NCI-H774 (cell line): ENCODE data around the gene POU2F2.

Source experiments
- DNase-seq: peaks from one replicate; lab custom pipeline; 2025; lab: John Stamatoyannopoulos, UW

POU2F2 gene

GRCh38 chr19:42080764-42081375 lies 51.4 kb downstream of the POU2F2 start:
- DNase-seq, result no peak

- no peak for DNase-seq
These were observed 52.1 kb downstream of the POU2F2 start for GRCh38 chr19:42079886-42080763.

GRCh38 chr19:42079276-42079669 lies 53.0 kb downstream of the POU2F2 start:
- DNase-seq, result no peak

- no peak for DNase-seq
These were observed 53.5 kb downstream of the POU2F2 start for GRCh38 chr19:42078538-42079275.

- DNase-seq, result no peak
These were observed 54.2 kb downstream of the POU2F2 start for GRCh38 chr19:42078058-42078457.

- DNase-seq, result no peak
These were observed 55.8 kb downstream of the POU2F2 start for GRCh38 chr19:42076380-42076944.

GRCh38 chr19:42075616-42076379 lies 56.4 kb downstream of the POU2F2 start, which contains the start of gene ZNF574:
TSS of gene ZNF574 (plus strand) at chr19:42076166. CDS start at chr19:42078607, 2,441 bp downstream.
- peak; percentile 99 for DNase-seq

- DNase-seq, result no peak
These were observed 57.0 kb downstream of the POU2F2 start for GRCh38 chr19:42075364-42075615.

- no peak for DNase-seq
These were observed 57.5 kb downstream of the POU2F2 start for GRCh38 chr19:42074513-42075363.

- no peak for DNase-seq
These were observed 61.0 kb downstream of the POU2F2 start for GRCh38 chr19:42071247-42071646.

- DNase-seq, result no peak
These were observed 62.5 kb downstream of the POU2F2 start, which contains the start of gene GRIK5 for GRCh38 chr19:42069619-42070351. TSS of gene GRIK5 (minus strand) at chr19:42070206. CDS start at chr19:42065770, 4,436 bp downstream.

GRCh38 chr19:42068756-42069571 lies 63.3 kb downstream of the POU2F2 start:
- DNase-seq, result no peak

- no peak for DNase-seq
These were observed 63.9 kb downstream of the POU2F2 start for GRCh38 chr19:42068361-42068755.

- no peak for DNase-seq
These were observed 64.8 kb downstream of the POU2F2 start for GRCh38 chr19:42067315-42067888.

- DNase-seq, result no peak
These were observed 66.0 kb downstream of the POU2F2 start for GRCh38 chr19:42066075-42066754.

GRCh38 chr19:42065511-42065910 lies 66.7 kb downstream of the POU2F2 start:
- no peak for DNase-seq

GRCh38 chr19:42065051-42065450 lies 67.2 kb downstream of the POU2F2 start:
- DNase-seq, result no peak

- no peak for DNase-seq
These were observed 67.8 kb downstream of the POU2F2 start for GRCh38 chr19:42064432-42064831.
